K562 (cell line): Measurements from ENCODE around the gene ALDH1A2. TPM values are rescaled to one million over a fixed set of nuclear protein-coding genes. Genes with fewer than 3 reads are reported as not detected.
A peak's percentile ranks its signal among the peaks of the same experiment; 100 is the strongest.

Experiments
- ATAC-seq: fragments of 200-7000 bp; cut with Tn5 transposase; 3 replicates; pipeline ENCODE4 v1.9.1; 2020; ENCODE audit warnings: moderate library complexity
- BruUV-seq: library from RNA; stranded (reverse); fragments of 400-500 nt; replicated peaks from 2 replicates; lab custom pipeline; 2021; lab: Mats Ljungman, UMichigan
- CTCF ChIA-PET: fragments of 300-600 bp; formaldehyde crosslinking; extraction: SDS; loops from one replicate; lab custom pipeline; 2021; ENCODE audit warnings: low intra/inter-chr PET ratio; lab: Yijun Ruan, JAX
- POLR2A ChIA-PET: fragments of 300-600, 350-650 bp; sonication (Branson Sonifier 250); formaldehyde crosslinking; extraction: SDS; loops from one replicate; lab custom pipeline; 2021; ENCODE audit warnings: antibody characterized with exemption, inconsistent platforms; lab: Yijun Ruan, JAX
- DNase-seq, 4 experiments: peaks; one replicate each; pipeline versions ENCODE4 v3.0.0 to v3.0.0-alpha.2; 2011 to 2018; ENCODE audit warnings: low spot score in 3 of 4, mixed read lengths in 3 of 4; ENCODE audit errors: extremely low read depth in 1 of 4
- FAIRE-seq: peaks from 2 replicates; lab custom pipeline; 2011; peaks lifted over from hg19 to GRCh38; lab: Jason Lieb, UNC
- H2AFZ ChIP-seq: 2 replicates; pipeline ENCODE4 v1.6.0; 2011; ENCODE audit warnings: low read depth, low read length, control low read depth, inconsistent platforms
- H3K27ac ChIP-seq: fragments of 200-600 bp; 3 replicates; pipeline ENCODE4 v1.8.0; 2011; ENCODE audit warnings: low read depth, mild to moderate bottlenecking, control low read depth, inconsistent platforms, low read length, moderate library complexity, mixed read lengths; ENCODE audit errors: extremely low read depth
- H3K27me3 ChIP-seq, 2 experiments: fragments of 300-600 bp in 1 of 2; 2 replicates in 1 of 2; 3 replicates in 1 of 2; pipeline versions ENCODE4 v1.6.0 to v1.8.0; 2011; ENCODE audit warnings: inconsistent platforms in 2 of 2, low read length in 2 of 2, mild to moderate bottlenecking in 1 of 2, mixed read lengths in 1 of 2, moderate library complexity in 1 of 2; ENCODE audit not compliant: control insufficient read depth in 2 of 2, insufficient read depth in 2 of 2
- H3K36me3 ChIP-seq: fragments of 300-600 bp; 3 replicates; pipeline ENCODE4 v1.8.0; 2011; ENCODE audit warnings: mild to moderate bottlenecking, low read length, inconsistent platforms; ENCODE audit not compliant: control insufficient read depth, insufficient read depth
- H3K4me1 ChIP-seq, 2 experiments: fragments of 200-600 bp in 1 of 2; replicated peaks in 1 of 2; 2 replicates in 1 of 2; 3 replicates in 1 of 2; pipeline versions ENCODE4 v1.5.1 to v1.8.0; 2011; ENCODE audit warnings: inconsistent platforms in 2 of 2, low read length in 2 of 2, mild to moderate bottlenecking in 1 of 2, mixed read lengths in 1 of 2, moderate library complexity in 1 of 2; ENCODE audit not compliant: control insufficient read depth in 2 of 2, insufficient read depth in 2 of 2
- H3K4me2 ChIP-seq: 2 replicates; pipeline ENCODE4 v1.6.1; 2011; ENCODE audit warnings: low read length, control low read depth, inconsistent platforms, mixed read lengths; ENCODE audit not compliant: insufficient read depth
- H3K4me3 ChIP-seq: fragments of 200-600 bp; sonication (generic), shearing (Covaris generic); 2 replicates; pipeline ENCODE4 v1.5.1; 2016; ENCODE audit warnings: control low read depth, inconsistent platforms
- H3K79me2 ChIP-seq: fragments of 200-600 bp; 3 replicates; pipeline ENCODE4 v1.8.0; 2011; ENCODE audit warnings: low read length, inconsistent platforms; ENCODE audit not compliant: control insufficient read depth, insufficient read depth
- H3K9ac ChIP-seq, 2 experiments: 2 replicates each; pipeline versions ENCODE4 v1.6.0 to v1.6.1; 2011; ENCODE audit warnings: low read depth in 2 of 2, low read length in 2 of 2, control low read depth in 1 of 2, inconsistent platforms in 1 of 2, mild to moderate bottlenecking in 1 of 2, mixed read lengths in 1 of 2; ENCODE audit not compliant: insufficient read depth in 1 of 2
- H3K9me1 ChIP-seq: one replicate; pipeline ENCODE4 v1.6.0; 2011; ENCODE audit warnings: inconsistent platforms, mild to moderate bottlenecking, low read length, moderate library complexity; ENCODE audit not compliant: control insufficient read depth, insufficient read depth
- H3K9me3 ChIP-seq: replicated peaks from 2 replicates; pipeline ENCODE4 v1.5.1; 2011; ENCODE audit warnings: low read depth, low read length, inconsistent platforms; ENCODE audit not compliant: control insufficient read depth, insufficient read depth
- H4K20me1 ChIP-seq: replicated peaks from 2 replicates; pipeline ENCODE4 v1.6.1; 2011; ENCODE audit warnings: low read length, inconsistent platforms, mixed read lengths; ENCODE audit not compliant: control insufficient read depth, insufficient read depth
- ARID2 ChIP-seq: fragments of 450-650 bp; IDR thresholded peaks from 2 replicates; pipeline ENCODE4 v1.6.1; 2017; ENCODE audit warnings: antibody characterized with exemption, mild to moderate bottlenecking
- CBFA2T3 ChIP-seq: fragments of 450-650 bp; IDR thresholded peaks from 2 replicates; pipeline ENCODE4 v1.6.1; 2017
- DPF2 ChIP-seq: fragments of 450-650 bp; IDR thresholded peaks from 2 replicates; pipeline ENCODE4 v1.6.1; 2016
- EP300 ChIP-seq: IDR thresholded peaks from 2 replicates; pipeline ENCODE4 v1.6.1; 2012; ENCODE audit warnings: low read length, improper control_type of control experiment
- FOXA3 ChIP-seq, 2 experiments: fragments of 450-650 bp in 1 of 2; sonication (generic) in 1 of 2; formaldehyde crosslinking; IDR thresholded peaks in 1 of 2; conservative IDR thresholded peaks in 1 of 2; 2 replicates each; pipeline versions ENCODE4 v1.4.0 to v1.8.0; 2020 to 2022; ENCODE audit warnings: mild to moderate bottlenecking in 2 of 2, missing genetic modification reagents in 1 of 2
- L3MBTL2 ChIP-seq: fragments of 450-650 bp; IDR thresholded peaks from 2 replicates; pipeline ENCODE4 v1.6.1; 2016; ENCODE audit warnings: mild to moderate bottlenecking, moderate library complexity
- MYC ChIP-seq, 2 experiments: fragments of 250-450 bp in 1 of 2; sonication (Bioruptor Pico) in 1 of 2; IDR thresholded peaks; 2 replicates each; pipeline versions ENCODE4 v1.5.1 to v1.6.1; 2012 to 2021; ENCODE audit warnings: low read depth in 2 of 2, borderline replicate concordance in 1 of 2, improper control_type of control experiment in 1 of 2, low read length in 1 of 2, mild to moderate bottlenecking in 1 of 2, moderate library complexity in 1 of 2
- RAD21 ChIP-seq, 2 experiments: fragments of 250-450 bp in 1 of 2; fragments of 450-650 bp in 1 of 2; sonication (Bioruptor Pico) in 1 of 2; formaldehyde crosslinking in 1 of 2; IDR thresholded peaks in 1 of 2; conservative IDR thresholded peaks in 1 of 2; 2 replicates each; pipeline versions ENCODE4 v1.4.0 to v1.8.0; 2020 to 2022; ENCODE audit warnings: mild to moderate bottlenecking in 2 of 2, moderate library complexity in 1 of 2
- SMARCA4 ChIP-seq: fragments of 450-650 bp; IDR thresholded peaks from 2 replicates; pipeline ENCODE4 v1.6.1; 2016
- TBL1XR1 ChIP-seq, 2 experiments: IDR thresholded peaks; 2 replicates each; pipeline ENCODE4 v1.6.1; 2012; ENCODE audit warnings: improper control_type of control experiment in 2 of 2, low read length in 2 of 2, mild to moderate bottlenecking in 1 of 2
- U2AF1 ChIP-seq: fragments of 200-400 bp; formaldehyde crosslinking; optimal IDR thresholded peaks from 2 replicates; pipeline ENCODE3; 2017; ENCODE audit warnings: mild to moderate bottlenecking, low read depth, low read length, moderate library complexity
- WGBS: fragments of 100-300 bp; shearing (Covaris generic); methylation state at CpG from one replicate; pipeline ENCODE4 v1.1.6; 2016; ENCODE audit warnings: low coverage, mixed read lengths; ENCODE audit not compliant: insufficient coverage; ENCODE audit errors: missing lambda C conversion rate; 5-methylcytosine and 5-hydroxymethylcytosine counted together
- in situ Hi-C: fragments of 300-500 bp; cut with MboI; formaldehyde crosslinking; loops from 4 replicates; pipeline ENCODE4 v1.15.0; 2018; ENCODE audit warnings: inconsistent platforms, mixed read lengths
- intact Hi-C: fragments of 100-400 bp; cut with micrococcal nuclease; formaldehyde crosslinking; loops from 2 replicates; pipeline ENCODE4 v1.14.2; 2022
- polyA plus RNA-seq, 8 experiments: library from polyadenylated mRNA; depleted of rRNA in 4 of 8; stranded (reverse) in 5 of 8; unstranded in 3 of 8; fragments of >200 nt; fragmentation: Nextera tagmentation in 2 of 8; fragmentation: Illumina TruSeq in 1 of 8; extraction: Ambion mirVana in 2 of 8; extraction: Trizol in 1 of 8; gene quantifications; 2 replicates each; pipeline versions ENCODE4 v1.2.1 to v1.2.3, GENCODE V29; 2011 to 2014; ENCODE audit warnings: inconsistent platforms in 1 of 8, missing spikeins in 1 of 8
- total RNA-seq, 7 experiments: library from RNA; depleted of rRNA in 6 of 7; stranded (reverse); fragments of >200 nt in 6 of 7; fragmentation: Illumina TruSeq in 2 of 7; extraction: Trizol in 2 of 7; gene quantifications; 2 replicates each; pipeline versions ENCODE4 v1.2.1 to v1.2.3, GENCODE V29; 2011 to 2021; ENCODE audit warnings: low replicate concordance in 1 of 7

Gene ALDH1A2
- total and polyA plus RNA-seq, 9 of the 15 experiments (the other 6 are each of a cell fraction or from before 2014, with no cell fraction given), result 115 to 393 (median 333) TPM

DNA sequence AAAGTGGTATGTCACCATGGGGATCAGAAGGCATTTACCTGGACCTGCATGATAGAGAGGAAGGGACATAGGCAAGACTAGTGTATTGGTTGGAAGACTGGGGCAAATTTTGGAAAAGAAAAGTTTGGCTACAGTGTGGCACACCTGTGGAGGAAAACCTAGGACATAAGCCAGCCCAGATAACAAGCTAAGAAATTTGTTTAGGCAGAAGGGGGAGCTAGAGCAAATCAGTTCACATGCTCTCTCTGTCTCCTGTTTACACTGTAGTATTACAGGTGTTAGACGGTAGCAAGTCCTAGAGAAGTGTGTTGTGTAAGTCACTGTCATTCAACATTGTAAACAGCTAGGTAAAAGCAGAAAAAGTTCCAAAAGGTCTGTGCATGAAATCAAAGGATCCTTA, 11.9 kb upstream of the ALDH1A2 start (continued):
- TF ChIP-seq RAD21 (CRISPR knock-in tag; conservative IDR thresholded peaks at IDR 0.05 in 1 of 2, IDR thresholded peaks at IDR 0.05 in 1 of 2) (peak; percentile 84 to 95), L3MBTL2 (0 out of 2 replicates have a peak, but pooled peaks have one; percentile 22), FOXA3 (CRISPR knock-in tag; conservative IDR thresholded peaks at IDR 0.05 in 1 of 2, IDR thresholded peaks at IDR 0.05 in 1 of 2) (peak in 1 of 2 experiments; percentile 84; a peak in 2 of 4 replicates), DPF2 (peak; percentile 12; the same call in 1 of the 2 replicates), U2AF1 (no peak), CBFA2T3 (0 out of 2 replicates have a peak, but pooled peaks have one; percentile 21), TBL1XR1 (IDR thresholded peaks at IDR 0.05; ENCODE audit: low read length in 2 of 2) (peak in 1 of 2 experiments; percentile 17; a peak in 1 of 4 replicates), SMARCA4 (0 out of 2 replicates have a peak, but pooled peaks have one; percentile 29), ARID2 (peak; percentile 71; the same call in 1 of the 2 replicates), MYC (IDR thresholded peaks at IDR 0.05; ENCODE audit: low read depth, low read length) (0 out of 2 replicates have a peak, but pooled peaks have one; percentile 13), MYC (CRISPR knock-in tag; IDR thresholded peaks at IDR 0.05; ENCODE audit: borderline replicate concordance, low read depth) (no peak)

DNA sequence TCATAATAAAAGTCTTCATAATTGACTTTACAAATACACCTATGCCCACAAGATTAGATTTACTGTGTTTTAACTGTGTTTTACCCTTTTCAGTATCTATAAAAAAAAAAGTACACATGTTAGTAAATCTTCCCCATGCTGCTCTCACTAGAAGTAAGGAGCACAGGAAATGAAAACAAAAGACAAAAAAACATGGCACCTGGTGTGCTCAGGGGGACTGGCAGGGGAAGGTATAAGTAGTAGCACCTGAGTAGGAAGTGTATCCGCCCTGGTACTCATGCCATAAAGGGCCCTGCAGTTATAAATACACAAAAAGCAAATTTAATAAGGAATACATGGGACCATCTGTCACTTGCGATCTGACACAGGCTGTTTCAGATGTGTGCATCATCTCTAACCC, 8.9 kb upstream of the ALDH1A2 start:
- no peaks in the 10 kb centered on the region for H3K27me3 ChIP-seq
- peaks cover 0 to 22% of the 10 kb centered on the region in 2 experiments; a peak in 4 of 5 replicates for H3K4me1 ChIP-seq
- no TSS peak for BruUV-seq
- H3K9me3 ChIP-seq, result no peaks in the 10 kb centered on the region
- no peak for TF ChIP-seq EP300
- ChIA-PET POLR2A (no interaction called here), CTCF (no interaction called here)
- peak overlapping the region; percentile 54 for H2AFZ ChIP-seq
- in situ Hi-C loops (loop anchor here (25.0 kb wide), 2 partner anchors 337 to 512 kb away; no protein-coding TSS in a partner anchor), intact Hi-C loops (loop anchor here (5.0 kb wide), 2 partner anchors 342 to 432 kb away; no protein-coding TSS in a partner anchor)
- WGBS, result 73% methylated on average over 2 of the region's 2 CpGs
- H3K27ac ChIP-seq, result no peak overlapping the region
- ATAC-seq (no peak), DNase-seq (no peak), FAIRE-seq (no peak)
- no peaks in the 10 kb centered on the region for H3K79me2 ChIP-seq
- no peaks in the 10 kb centered on the region for H3K9me1 ChIP-seq
- H4K20me1 ChIP-seq, result no peaks in the 10 kb centered on the region
- no peaks in the 10 kb centered on the region for H3K36me3 ChIP-seq
- H3K9ac ChIP-seq, result no peak overlapping the region
- no peak overlapping the region for H3K4me3 ChIP-seq
- no peak overlapping the region for H3K4me2 ChIP-seq
